Retinal pigment epithelial cell (primary cell): Measurements from ENCODE around the gene NSD1.

ENCODE experiments used
- DNase-seq: peaks from one replicate; pipeline ENCODE4 v3.0.0-alpha.2; 2010; ENCODE audit warnings: low read depth
- H3K4me3 ChIP-seq: 2 replicates; pipeline ENCODE4 v1.5.1; 2011; ENCODE audit warnings: mild to moderate bottlenecking, low read length, control low read depth, moderate library complexity
- TF ChIP-seq, protein P1 (sequence below): conservative IDR thresholded peaks from 2 replicates; pipeline ENCODE4 v1.5.1; 2011; ENCODE audit warnings: low read depth, low read length, control low read depth, inconsistent platforms

Gene NSD1

DNA sequence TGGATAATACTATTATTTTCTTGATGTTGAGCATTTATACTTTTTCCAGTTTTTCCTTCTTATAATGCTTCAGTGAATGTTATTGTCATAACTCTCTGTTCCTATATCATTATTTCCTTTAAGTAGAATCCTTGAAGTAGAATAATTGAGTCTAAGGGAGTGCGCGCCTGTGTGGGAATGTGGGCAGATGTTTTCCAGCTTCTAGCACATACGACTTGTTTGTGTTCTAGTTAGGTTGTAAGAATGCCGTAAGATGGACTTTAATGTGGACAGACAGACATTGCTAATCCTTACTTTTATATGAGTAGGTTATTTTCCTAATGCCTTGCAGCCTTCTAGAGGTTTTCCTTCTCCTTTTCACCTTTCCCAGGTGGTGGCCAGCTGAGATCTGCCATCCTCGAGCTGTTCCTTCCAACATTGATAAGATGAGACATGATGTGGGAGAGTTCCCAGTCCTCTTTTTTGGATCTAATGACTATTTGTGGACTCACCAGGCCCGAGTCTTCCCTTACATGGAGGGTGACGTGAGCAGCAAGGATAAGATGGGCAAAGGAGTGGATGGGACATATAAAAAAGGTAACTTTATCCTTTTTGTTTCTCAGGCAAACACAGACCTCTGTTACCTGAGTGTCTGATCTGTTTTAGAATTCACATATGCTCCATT, 135.8 kb downstream of the NSD1 start:
- TF ChIP-seq, protein P1, sequence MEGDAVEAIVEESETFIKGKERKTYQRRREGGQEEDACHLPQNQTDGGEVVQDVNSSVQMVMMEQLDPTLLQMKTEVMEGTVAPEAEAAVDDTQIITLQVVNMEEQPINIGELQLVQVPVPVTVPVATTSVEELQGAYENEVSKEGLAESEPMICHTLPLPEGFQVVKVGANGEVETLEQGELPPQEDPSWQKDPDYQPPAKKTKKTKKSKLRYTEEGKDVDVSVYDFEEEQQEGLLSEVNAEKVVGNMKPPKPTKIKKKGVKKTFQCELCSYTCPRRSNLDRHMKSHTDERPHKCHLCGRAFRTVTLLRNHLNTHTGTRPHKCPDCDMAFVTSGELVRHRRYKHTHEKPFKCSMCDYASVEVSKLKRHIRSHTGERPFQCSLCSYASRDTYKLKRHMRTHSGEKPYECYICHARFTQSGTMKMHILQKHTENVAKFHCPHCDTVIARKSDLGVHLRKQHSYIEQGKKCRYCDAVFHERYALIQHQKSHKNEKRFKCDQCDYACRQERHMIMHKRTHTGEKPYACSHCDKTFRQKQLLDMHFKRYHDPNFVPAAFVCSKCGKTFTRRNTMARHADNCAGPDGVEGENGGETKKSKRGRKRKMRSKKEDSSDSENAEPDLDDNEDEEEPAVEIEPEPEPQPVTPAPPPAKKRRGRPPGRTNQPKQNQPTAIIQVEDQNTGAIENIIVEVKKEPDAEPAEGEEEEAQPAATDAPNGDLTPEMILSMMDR = no peak
- no peak for DNase-seq
- no peak overlapping the region for H3K4me3 ChIP-seq

DNA sequence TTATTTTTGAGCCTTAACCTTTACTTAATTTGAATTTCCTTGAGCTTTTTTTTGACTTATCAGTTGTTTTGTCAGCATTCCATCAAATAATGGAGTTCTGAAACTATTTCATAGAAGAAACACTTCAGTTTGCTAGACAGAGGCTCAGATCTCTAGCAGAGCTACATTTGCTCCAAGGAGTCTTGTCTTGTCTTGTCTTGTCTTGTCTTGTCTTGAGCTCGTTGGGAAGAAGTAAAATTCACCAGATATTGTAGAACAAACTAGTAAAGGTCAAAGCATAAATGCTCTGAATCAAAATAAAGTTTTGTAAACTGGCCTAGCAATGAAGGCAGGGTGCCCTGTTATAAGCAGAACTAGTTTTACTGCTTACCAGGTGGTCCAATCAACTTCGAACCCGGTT, 136.4 kb downstream of the NSD1 start:
- TF ChIP-seq, protein P1 = no peak
- no peak for DNase-seq
- no peak overlapping the region for H3K4me3 ChIP-seq

DNA sequence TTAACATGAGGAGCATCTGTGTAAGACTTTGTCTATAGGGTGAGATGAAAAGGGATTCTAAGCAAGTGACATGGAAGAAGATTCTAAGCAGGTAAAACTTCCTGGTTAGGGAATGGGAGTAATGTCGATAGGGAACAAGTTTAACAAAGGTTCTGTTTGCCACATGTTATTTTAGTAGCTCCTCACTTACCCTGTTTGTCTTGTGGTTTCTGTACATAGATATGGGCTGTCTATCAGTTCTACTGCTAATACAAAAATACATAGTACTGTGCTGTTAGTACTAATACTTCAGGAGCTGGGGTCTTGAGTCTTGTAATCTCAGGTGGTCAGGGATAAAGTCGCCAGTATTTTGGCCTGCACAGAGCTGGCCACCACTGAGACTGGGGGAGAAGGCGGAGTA, 137.1 kb downstream of the NSD1 start:
- H3K4me3 ChIP-seq = no peak overlapping the region
- DNase-seq = no peak
- TF ChIP-seq, protein P1 = no peak

DNA sequence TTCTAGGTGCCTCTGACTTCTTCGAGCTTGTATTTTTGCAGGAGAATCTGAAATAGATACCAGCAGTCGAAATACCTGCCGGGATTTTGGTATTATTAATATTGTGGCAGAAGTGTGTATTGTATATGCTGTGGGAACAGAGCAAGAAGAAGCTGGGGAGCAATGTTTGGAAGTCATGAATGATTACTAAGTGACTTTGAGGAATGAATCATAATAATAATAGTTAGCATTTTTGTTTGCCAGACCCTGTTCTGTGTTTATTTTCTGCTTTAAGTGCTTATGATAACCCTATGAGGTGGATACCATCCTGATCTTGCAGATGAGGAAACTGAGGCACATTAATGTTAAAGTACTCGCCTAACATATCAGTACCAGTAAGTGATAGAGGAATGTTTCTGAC, 137.5 kb downstream of the NSD1 start:
- no peak for DNase-seq
- TF ChIP-seq, protein P1 = no peak
- H3K4me3 ChIP-seq = no peak overlapping the region

DNA sequence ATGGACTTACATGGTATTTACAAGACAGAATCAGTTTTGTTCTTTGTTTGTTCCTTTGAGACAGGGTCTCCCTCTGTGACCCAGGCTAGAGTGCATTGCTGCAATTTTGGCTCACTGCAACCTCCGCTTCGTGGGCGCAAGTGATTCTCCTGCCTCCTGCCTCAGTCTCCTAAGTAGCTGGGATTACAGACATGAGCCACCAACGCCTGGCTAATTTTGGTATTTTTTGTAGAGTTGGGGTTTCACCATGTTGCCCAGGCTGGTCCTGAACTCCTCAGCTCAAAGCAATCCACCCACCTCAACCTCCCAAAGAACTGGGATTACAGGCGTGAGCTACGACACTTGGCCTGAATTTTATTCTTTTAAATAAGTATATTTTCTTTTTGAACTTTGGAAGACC, 142.3 kb downstream of the NSD1 start:
- DNase-seq = no peak
- no peak overlapping the region for H3K4me3 ChIP-seq
- TF ChIP-seq, protein P1 = no peak

DNA sequence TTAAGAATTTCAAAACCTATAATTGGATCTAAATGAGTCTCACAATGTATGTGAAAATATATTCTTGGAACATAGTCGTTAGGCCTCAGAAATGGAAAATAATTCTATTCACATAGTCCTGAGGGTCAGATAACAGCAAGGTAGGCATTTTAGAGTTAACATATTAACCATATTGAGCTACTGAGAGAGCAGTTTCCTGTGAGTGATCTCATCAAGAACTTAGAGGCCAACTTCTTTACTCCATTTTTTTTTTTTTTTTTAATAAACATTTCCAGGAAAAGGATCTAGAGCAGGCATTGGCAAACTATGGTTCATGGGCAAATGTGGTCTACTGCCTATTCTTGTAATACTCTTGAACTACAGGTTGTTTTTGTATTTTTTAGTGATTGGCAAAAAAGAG, 143.3 kb downstream of the NSD1 start:
- TF ChIP-seq, protein P1 = no peak
- H3K4me3 ChIP-seq = no peak overlapping the region
- no peak for DNase-seq

DNA sequence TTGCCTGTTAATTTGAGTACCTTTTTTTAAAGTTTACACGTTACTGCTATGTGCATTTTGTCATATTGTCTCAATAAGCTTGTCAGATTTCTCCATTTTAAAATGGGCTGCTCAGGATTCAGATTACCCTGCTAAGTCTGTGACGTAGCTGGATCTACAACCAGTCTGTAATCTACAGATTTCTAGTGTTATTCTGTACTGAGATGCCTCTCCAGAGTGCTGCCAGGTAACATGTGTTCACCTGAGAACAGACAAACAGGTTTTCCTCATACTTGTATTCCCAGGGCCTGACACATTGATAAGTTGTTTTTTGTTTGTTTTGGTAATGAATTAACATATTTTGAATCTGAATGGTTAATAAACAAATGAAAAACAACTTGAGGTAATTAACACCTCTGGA, 154.6 kb downstream of the NSD1 start:
- TF ChIP-seq, protein P1 = no peak
- no peak overlapping the region for H3K4me3 ChIP-seq
- DNase-seq = no peak
